Fibroblast of villous mesenchyme (primary cell): Measurements from ENCODE around the gene CFAP61. TPM values are rescaled to one million over a fixed set of nuclear protein-coding genes. Genes with fewer than 3 reads are reported as not detected.

Source experiments
- DNase-seq: peaks from one replicate; pipeline ENCODE4 v3.0.0-alpha.2; 2010; ENCODE audit warnings: low read depth
- H3K4me3 ChIP-seq: 2 replicates; pipeline ENCODE4 v1.5.1; 2011; ENCODE audit warnings: low read depth, mild to moderate bottlenecking, low read length
- CTCF ChIP-seq: IDR thresholded peaks from 2 replicates; pipeline ENCODE4 v1.5.1; 2012; ENCODE audit warnings: low read depth, mild to moderate bottlenecking, low read length; ENCODE audit not compliant: insufficient read depth
- total RNA-seq: library from RNA; depleted of rRNA; stranded (reverse); fragments of >200 nt; gene quantifications from 2 replicates; pipeline ENCODE4 v1.2.3, GENCODE V29; 2012

CFAP61 gene
- total RNA-seq, 1 donor: 0.43 TPM

GRCh38 chr20:20289331-20289730 lies 237.0 kb downstream of the CFAP61 start:
- H3K4me3 ChIP-seq: no peak overlapping the region
- TF ChIP-seq CTCF: no peak
- no peak for DNase-seq

- no peak overlapping the region for H3K4me3 ChIP-seq
- no peak for TF ChIP-seq CTCF
- DNase-seq: no peak
These were observed 240.1 kb downstream of the CFAP61 start for GRCh38 chr20:20292472-20292871.

GRCh38 chr20:20293141-20293540 lies 240.8 kb downstream of the CFAP61 start:
- no peak for DNase-seq
- H3K4me3 ChIP-seq: no peak overlapping the region
- TF ChIP-seq CTCF: no peak

- DNase-seq: no peak
- no peak overlapping the region for H3K4me3 ChIP-seq
- no peak for TF ChIP-seq CTCF
These were observed 241.5 kb downstream of the CFAP61 start for GRCh38 chr20:20293691-20294385.

GRCh38 chr20:20295621-20296498 lies 243.5 kb downstream of the CFAP61 start:
- DNase-seq: no peak
- no peak overlapping the region for H3K4me3 ChIP-seq
- TF ChIP-seq CTCF: no peak

- no peak for DNase-seq
- no peak for TF ChIP-seq CTCF
- no peak overlapping the region for H3K4me3 ChIP-seq
These were observed 244.8 kb downstream of the CFAP61 start for GRCh38 chr20:20297181-20297580.

GRCh38 chr20:20297752-20298151 lies 245.4 kb downstream of the CFAP61 start:
- DNase-seq: no peak
- H3K4me3 ChIP-seq: no peak overlapping the region
- no peak for TF ChIP-seq CTCF
